ENCODE measurements around the gene POLRMT.
"Not testable (repeated sequence)": the region's sequence is repeated elsewhere in the genome, so short reads cannot be mapped to it uniquely, and the experiment has no call there.

Gene POLRMT

GRCh38 chr19:633068-633785, at the start of gene POLRMT:
TSS of gene POLRMT (minus strand) at chr19:633537. CDS start at chr19:633512, 25 bp downstream.
- peak; percentile 98 for DNase-seq

DNA sequence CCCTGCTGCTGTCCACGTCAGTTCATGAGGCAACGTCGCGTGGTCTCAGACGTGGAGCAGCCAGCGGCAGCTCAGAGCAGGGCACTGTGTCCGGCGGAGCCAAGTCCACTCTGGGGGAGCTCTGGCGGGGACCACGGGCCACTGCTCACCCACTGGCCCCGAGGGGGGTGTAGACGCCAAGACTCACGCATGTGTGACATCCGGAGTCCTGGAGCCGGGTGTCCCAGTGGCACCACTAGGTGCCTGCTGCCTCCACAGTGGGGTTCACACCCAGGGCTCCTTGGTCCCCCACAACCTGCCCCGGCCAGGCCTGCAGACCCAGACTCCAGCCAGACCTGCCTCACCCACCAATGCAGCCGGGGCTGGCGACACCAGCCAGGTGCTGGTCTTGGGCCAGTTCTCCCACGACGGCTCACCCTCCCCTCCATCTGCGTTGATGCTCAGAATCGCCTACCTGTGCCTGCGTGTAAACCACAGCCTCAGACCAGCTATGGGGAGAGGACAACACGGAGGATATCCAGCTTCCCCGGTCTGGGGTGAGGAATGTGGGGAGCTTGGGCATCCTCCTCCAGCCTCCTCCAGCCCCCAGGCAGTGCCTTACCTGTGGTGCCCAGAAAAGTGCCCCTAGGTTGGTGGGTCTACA, 49.5 kb upstream of the POLRMT start:
- no peak for DNase-seq

GRCh38 chr19:681029-682019, 48.0 kb upstream of the POLRMT start:
- DNase-seq: no peak

DNA sequence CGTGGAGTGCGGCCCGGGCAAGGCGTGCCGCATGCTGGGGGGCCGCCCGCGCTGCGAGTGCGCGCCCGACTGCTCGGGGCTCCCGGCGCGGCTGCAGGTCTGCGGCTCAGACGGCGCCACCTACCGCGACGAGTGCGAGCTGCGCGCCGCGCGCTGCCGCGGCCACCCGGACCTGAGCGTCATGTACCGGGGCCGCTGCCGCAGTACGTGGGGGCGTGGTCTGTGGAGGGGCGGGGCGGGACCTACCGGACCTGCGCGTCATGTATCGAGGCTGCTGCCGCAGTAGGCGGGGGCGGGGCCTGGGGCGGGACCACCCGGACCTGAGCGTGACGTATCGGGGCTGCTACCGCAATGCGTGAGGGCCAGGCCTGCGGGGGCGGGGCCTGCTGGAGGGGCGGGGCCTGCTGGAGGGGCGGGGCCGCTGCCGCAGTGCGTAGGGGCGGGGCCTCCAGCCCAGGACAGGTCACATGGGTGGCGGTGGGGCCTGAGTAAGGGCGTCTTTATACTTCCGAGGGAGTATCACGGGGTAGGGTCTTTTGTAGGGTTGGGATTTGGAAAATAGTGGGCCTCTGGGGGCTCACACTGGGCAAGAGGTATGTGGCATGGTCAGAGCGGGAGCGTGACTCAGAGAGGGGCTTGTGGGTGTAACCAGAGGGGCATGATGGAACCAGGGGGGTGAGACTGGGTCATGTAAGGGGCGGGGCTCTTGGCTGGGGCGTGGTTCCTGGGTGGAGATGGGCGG, 47.1 kb upstream of the POLRMT start:
- peak; percentile 96 for DNase-seq

DNA sequence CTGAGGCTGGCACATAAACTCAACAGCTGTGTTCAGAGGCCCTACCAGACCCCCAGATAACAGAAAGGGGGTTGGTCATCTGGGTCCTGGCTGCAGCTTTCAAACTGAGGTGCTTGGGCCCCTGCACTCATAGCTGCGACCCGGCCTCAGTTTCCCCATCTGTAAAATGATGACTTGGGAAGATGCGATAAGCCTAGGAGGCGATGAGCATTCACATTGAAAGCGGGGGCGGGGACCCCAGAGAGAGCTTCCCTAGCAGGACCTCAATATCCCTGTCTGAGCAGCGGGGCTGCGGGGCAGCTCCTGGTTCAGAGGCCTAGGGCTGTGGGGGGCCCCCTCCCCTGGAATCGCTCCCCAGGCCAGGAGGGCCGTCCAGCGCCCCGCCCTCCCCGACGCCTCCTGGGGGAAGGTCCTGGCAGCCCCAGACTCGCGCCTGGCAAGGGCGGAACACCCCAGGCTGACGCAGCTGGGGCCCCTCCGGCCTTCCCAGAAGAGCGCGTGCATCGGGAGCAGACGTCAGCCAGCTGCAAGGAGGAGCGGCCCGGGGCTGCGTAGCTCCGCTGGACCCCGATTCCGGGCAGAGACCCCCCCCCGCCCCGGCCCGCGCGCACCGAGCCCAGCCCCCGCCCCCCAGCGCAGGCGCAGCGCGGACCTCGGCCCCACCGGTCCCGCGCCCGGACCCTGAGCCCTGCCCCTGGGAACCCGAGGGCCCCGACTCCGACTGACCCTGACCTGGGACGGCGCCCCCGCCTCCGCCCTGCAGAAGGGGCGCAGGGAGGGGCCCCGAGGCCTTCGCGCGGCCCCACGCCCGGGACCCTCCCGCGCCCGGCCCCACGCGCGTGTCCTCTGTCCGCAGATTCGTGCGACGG, 46.3 kb upstream of the POLRMT start:
- DNase-seq: no peak

DNA sequence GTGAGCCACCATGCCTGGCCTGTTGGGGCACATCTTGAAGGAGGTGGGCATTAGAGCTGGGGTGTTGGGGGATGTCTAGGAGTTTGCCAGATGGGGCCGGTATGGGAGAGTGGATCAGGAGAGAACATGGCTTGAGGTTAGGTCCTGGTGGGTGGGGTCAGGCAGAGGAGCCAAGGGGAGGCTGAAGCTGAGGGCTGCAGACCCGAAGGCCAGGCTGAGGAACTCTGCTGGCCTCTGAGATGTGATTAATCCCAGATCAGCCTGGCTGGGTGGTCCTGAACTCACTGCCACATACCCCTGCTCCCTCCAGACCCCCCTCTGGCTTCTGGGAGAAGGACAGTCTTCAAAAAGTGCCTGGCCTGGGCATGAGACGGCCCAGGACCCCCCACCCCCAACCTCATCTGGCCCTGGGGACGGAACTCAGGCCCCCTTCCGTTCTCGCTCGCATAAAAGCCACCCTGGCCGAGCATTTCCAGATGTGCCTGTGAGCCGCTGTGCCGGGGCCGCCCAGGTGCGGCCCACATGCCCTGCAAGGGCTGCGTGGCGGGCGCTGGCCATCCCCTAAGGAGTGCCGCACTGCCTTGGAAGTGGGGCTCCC, 45.6 kb upstream of the POLRMT start:
- no peak for DNase-seq

- DNase-seq: no peak
Measured at GRCh38 chr19:677601-678436, 44.5 kb upstream of the POLRMT start.

- no peak for DNase-seq
Measured at GRCh38 chr19:677201-677600, 43.9 kb upstream of the POLRMT start.

DNA sequence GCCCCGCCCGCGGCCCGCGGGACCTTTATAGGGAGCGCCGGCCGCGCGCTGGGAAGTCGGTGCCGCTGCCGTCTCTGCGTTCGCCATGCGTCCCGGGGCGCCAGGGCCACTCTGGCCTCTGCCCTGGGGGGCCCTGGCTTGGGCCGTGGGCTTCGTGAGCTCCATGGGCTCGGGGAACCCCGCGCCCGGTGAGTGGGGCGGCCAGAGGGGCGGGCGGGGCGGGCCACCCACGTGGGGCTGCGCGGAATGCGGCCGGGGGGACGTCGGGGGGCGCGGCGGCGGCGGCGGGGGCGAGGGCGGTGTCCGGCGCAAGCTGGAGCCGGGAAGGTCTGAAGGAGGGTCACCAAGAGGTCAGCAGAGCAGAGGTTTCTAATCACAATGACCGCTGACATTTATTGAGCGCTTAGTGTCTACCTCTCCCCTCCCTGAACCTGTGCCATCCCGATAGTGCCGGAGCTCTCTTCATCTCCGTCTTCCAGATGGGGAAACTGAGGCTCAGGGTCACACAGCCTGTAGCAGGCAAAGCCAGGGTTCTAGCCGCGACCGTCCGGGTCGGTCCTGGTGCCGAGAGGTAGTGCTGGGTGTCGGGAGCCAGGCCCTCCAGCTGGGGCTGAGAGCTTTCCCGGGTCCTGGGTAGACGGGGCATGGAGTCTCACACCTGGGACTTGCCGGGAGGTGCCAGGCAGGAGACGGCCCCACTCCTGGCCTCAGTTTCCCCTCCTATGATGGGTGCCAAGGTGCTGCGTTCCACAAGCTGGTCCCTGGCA, 43.2 kb upstream of the POLRMT start, which contains the start of gene FSTL3:
Gene FSTL3 (plus strand): TSS at position 54 of the 767 bp plus-strand sequence. CDS start 32 bp downstream, at position 86.
- DNase-seq: no peak

DNA sequence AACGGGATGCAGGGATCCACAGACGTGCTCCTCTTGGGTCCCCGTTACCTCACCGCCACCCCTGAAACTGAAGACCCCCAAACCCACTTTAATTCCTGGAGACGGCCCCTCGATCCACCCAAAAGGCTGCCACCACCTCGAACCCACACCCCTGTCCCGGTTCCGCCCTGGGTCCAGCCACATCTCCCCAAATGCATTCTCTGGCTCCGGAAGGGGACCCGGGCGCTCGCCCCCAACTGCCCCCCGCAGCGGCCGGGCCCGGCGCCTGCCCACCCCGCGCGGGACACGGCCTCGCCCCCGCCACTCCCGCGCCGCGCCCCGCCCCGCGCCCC, 42.6 kb upstream of the POLRMT start:
- no peak for DNase-seq

GRCh38 chr19:674282-675151, 41.2 kb upstream of the POLRMT start:
- DNase-seq: no peak

DNA sequence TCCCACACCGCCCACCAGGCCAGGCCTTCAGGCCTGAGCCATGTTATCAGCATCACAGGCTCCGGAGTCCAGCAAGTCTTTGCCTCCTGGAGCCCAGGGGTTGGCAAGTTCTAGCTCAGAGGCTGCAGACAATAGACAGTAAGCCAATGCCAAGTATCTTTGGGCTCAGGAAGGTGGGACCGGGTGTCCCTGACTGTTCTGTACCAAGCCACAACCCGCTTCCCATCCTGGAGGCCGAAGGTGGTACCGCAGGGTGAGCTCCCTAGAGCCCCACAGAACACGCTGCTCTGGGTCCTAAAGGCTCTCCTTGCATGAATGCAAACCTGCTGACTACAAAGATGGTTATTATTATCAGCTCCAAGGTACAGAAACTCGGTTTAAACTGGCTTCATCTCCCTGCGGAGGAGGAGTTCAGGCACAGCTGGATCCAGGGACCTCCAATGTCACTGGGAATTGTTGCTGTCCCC, 37.3 kb upstream of the POLRMT start:
- no peak for DNase-seq

DNA sequence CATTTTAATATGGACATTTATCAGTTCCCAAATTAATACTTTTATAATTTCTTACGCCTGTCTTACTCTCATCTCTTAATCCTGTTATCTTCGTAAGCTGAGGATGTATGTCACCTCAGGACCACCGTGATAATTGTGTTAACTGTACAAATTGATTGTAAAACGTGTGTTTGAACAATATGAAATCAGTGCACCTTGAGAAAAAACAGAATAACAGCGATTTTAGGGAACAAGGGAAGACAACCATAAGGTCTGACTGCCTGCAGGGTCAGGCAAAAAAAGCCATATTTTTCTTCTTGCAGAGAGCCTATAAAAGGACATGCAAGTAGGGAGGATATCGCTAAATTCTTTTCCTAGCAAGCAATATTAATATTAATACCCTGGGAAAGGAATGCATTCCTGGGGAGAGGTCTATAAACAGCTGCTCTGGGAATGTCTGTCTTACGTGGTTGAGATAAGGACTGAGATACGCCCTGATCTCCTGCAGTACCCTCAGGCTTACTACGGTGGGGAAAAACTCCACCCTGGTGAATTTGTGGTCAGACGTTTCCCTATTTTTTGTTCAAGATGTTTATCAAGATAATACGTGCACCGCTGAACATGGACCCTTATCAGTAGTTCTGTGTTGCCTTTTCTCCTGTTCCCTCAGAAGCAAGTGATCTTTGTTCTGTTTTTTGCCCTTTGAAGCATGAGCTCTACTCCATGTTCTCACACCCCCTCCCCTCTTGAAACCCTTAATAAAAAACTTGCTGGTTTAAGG, 35.5 kb upstream of the POLRMT start:
- not testable (repeated sequence) for DNase-seq

- DNase-seq: not testable (repeated sequence)
Measured at GRCh38 chr19:666985-667573, 33.7 kb upstream of the POLRMT start.

GRCh38 chr19:664913-665443, 31.6 kb upstream of the POLRMT start:
- DNase-seq: peak; percentile 87

- no peak for DNase-seq
Measured at GRCh38 chr19:663682-664117, 30.4 kb upstream of the POLRMT start.

Data from COR-L47 (cell line).